ENCODE data around the gene CYB5RL.

The CYB5RL gene

DNA sequence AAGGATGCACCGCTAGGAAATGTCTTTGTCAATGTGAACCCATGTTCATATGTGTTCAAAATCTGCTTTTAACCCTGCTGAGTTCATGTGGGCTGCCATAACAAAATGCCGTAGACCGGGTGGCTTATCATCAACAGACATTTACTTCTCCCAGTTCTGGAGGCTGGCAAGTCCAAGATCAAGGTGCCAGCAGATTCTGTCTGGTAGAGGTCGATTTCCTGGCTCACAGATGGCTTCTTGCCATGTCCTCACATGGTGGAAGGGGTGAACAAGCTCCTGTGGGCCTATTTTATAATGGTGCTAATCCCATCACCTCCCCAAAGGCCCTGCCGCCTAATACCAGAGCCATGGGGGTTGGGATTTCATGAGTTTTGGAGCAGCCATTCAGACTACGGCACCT lies 42.4 kb downstream of the CYB5RL start:
- DNase-seq, result no peak

DNA sequence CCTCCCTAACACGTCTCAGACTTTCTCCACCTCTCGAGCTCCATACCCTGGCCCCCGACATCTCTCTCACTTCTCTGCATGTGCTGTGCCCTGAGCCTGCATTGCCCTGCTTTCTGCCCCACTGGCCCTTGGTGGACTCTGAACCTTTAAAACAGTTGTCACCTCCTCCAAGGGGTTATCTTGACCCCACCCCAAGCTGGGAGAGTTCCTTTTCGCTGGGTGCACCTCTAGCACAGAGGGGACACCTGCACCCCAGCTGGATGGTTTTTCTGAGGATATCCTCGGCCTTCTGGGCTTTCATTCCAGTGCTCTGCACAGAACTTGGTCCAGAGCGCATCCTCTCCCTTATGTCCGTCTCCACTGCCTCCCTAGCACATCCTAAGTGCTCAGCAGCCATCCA lies 42.8 kb downstream of the CYB5RL start:
- DNase-seq, result no peak

- DNase-seq, result no peak
These were observed 43.6 kb downstream of the CYB5RL start for GRCh38 chr1:54156201-54156600.

GRCh38 chr1:54153535-54154439 lies 46.0 kb downstream of the CYB5RL start:
- DNase-seq, result no peak

DNA sequence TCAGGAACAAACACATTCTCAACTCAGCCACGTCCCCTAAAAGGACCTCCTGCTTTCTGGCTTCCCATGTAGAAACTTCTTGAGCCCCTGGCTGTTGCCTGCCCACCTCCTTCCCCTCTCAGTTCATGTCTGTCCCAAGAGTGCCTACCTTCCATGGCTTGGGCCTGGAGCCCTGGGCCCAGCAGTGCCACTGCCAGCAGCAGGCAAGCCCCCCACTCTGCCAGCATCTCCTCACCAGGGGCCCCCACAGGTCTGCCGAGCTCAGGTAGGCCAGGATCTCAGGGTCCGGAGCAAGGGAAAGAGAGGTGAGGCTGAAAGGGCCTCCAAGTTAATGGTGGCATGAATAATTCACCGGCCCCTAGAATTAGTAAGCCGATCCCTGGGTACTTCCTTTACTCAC lies 47.1 kb downstream of the CYB5RL start, which contains the start of gene CDCP2:
CDCP2 (minus strand) TSS at position 305 of the 400 bp plus-strand sequence; CDS start at position 227, 78 bp downstream.
- DNase-seq, result no peak

GRCh38 chr1:54151013-54151412 lies 48.8 kb downstream of the CYB5RL start:
- DNase-seq, result no peak

Measured in effector CD4-positive, alpha-beta T cell (primary cell).